AG09319 (cell line): Measurements from ENCODE around the gene IGFL1.
"Not testable (repeated sequence)": the region's sequence is repeated elsewhere in the genome, so short reads cannot be mapped to it uniquely, and the experiment has no call there.

Experiments
- DNase-seq: peaks from one replicate; pipeline ENCODE4 v3.0.0-alpha.2; 2010; ENCODE audit warnings: low read depth; ENCODE audit errors: extremely low read depth
- CTCF ChIP-seq: IDR thresholded peaks from 2 replicates; pipeline ENCODE4 v1.5.1; 2011; ENCODE audit warnings: low read depth, mild to moderate bottlenecking, inconsistent platforms, low read length, moderate library complexity

Gene IGFL1

GRCh38 chr19:46251416-46251815, 21.9 kb downstream of the IGFL1 start:
- no peak for DNase-seq
- TF ChIP-seq CTCF = no peak

DNA sequence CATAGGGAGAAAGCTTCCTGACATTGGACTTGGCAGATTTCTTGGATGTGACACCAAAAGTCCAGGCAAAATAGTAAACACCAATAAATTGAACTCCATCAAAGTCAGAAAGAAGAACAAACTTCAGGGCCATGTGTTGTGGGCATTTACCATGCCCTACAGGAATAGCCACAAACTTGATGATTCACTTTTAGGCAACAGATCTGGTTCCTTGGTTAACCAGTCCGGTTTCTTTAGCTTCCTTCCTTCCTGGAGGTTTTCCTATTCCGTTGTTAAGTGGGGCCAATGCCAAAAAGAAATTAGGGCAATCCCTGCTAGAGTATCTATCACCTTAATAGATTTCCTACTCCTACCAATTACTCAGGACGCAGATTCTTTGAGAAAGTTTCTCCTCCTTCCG, 25.2 kb downstream of the IGFL1 start:
- DNase-seq = no peak
- no peak for TF ChIP-seq CTCF

GRCh38 chr19:46256855-46257254, 27.3 kb downstream of the IGFL1 start:
- no peak for TF ChIP-seq CTCF
- DNase-seq = no peak

DNA sequence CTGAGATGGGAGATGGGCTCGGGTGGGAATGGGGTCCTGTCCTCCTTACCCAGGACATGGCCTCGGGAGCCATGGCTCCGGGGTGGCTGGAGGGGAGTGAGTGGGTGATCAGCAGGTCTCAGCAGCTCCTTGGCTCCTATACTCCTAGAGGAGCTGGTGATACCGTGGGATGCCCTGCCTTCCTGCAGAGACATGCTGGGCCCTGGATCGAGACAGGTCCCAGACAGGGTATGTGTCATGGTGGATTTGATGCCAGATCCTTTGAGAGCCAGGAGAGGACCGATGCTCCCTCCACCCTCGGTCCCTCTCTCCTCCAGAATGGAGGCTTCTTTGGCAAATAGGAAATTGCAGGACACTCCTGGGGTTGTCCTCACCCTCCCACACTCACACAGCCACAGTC, 32.0 kb downstream of the IGFL1 start:
- not testable (repeated sequence) for DNase-seq

DNA sequence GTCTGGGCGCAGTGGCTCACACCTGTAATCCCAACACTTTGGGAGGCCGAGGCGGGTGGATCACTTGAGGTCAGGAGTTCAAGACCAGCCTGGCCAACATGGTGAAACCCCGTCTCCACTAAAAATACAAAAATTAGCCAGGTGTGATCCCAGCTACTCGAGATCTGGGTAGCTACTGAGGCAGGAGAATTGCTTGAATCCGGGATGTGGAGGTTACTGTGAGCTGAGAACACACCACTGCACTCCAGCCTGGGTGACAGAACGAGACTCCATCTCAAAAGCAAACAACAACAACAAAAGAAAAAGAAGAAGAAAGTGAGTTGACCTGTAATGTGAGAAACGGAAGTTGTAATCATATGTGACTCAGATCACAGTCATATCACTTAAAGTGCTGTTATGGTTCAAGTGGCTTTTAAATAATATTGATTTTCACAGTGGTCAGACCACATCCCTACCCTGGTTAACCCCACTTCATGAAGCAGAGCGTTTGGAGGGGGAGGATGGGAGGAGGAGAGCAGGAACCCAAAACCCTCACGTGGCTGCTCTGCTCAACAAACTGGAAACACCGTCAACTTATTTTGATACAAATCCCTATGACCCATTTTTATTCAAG, 33.2 kb downstream of the IGFL1 start:
- not testable (repeated sequence) for DNase-seq

DNA sequence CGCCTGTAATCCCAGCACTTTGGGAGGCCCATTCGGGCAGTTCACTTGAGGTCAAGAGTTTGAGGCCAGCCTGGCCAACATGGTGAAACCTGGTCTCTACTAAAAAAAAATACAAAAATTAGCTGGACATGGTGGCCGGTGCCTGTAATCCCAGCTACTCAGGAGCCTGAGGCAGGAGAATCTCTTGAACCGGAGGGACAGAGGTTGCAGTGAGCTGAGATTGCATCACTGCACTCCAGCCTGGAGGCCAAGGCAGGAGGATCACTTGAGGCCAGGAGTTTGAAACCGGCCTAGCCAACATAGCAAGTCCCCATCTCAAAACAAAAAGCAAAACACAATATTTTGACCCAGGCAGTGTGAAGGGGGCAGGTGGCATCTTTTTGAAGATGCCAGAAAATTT, 35.3 kb downstream of the IGFL1 start:
- not testable (repeated sequence) for DNase-seq

GRCh38 chr19:46265217-46265828, 35.8 kb downstream of the IGFL1 start:
- TF ChIP-seq CTCF = peak; percentile 74
- DNase-seq = peak; percentile 48

DNA sequence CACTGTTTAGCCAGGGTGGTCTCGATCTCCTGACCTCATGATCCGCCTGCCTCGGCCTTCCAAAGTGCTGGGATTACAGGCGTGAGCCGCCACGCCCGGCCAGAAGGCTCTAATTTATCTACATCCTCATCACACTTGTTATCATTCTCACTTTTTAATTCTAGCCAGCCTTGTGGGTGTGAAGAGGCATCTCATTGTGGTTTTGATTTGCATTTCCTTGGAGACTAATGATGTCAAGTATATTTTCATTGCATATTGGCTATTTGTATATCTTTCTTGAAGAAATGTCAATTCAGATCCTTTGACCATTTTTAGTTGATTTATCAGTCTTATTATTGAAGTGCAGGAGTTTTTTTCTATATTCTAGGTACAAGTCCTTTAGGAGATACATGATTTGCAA, 39.6 kb downstream of the IGFL1 start:
- DNase-seq = no peak
- no peak for TF ChIP-seq CTCF

GRCh38 chr19:46270521-46271256, 41.1 kb downstream of the IGFL1 start:
- no peak for TF ChIP-seq CTCF
- DNase-seq = no peak
